A673 (cell line): Measurements from ENCODE around the gene HAUS6. TPM values are rescaled to one million over a fixed set of nuclear protein-coding genes. Genes with fewer than 3 reads are reported as not detected.
"Not testable (repeated sequence)": the region's sequence is repeated elsewhere in the genome, so short reads cannot be mapped to it uniquely, and the experiment has no call there.

ENCODE experiments used
- BruUV-seq: library from RNA; stranded (reverse); fragments of 400-500 nt; replicated peaks from 2 replicates; lab custom pipeline; 2021; lab: Mats Ljungman, UMichigan
- CTCF ChIA-PET: fragments of 300-600 bp; sonication (Branson Sonifier 250); formaldehyde crosslinking; loops from one replicate; lab custom pipeline; 2022; ENCODE audit warnings: antibody characterized with exemption; lab: Charles Lee
- POLR2A ChIA-PET: fragments of 300-600 bp; sonication (Branson Sonifier 250); formaldehyde crosslinking; loops from one replicate; lab custom pipeline; 2022; ENCODE audit warnings: antibody characterized with exemption; ENCODE audit not compliant: low non-redundant PET; lab: Charles Lee
- DNase-seq: peaks from one replicate; pipeline ENCODE4 v3.0.0-alpha.2; 2015; ENCODE audit warnings: low spot score
- H3K27ac ChIP-seq: fragments of 200-600 bp; sonication (generic); 2 replicates; pipeline ENCODE4 v1.5.1; 2016; ENCODE audit warnings: mixed run types, low read depth, mild to moderate bottlenecking, mixed read lengths, antibody characterized with exemption, low read length; ENCODE audit not compliant: poor library complexity, severe bottlenecking
- H3K27me3 ChIP-seq: fragments of 200-600 bp; sonication (generic); replicated peaks from 2 replicates; pipeline ENCODE4 v1.6.1; 2017; ENCODE audit warnings: mixed run types, low read depth, mild to moderate bottlenecking, mixed read lengths, antibody characterized with exemption, low read length; ENCODE audit not compliant: insufficient read depth, poor library complexity
- H3K36me3 ChIP-seq: fragments of 200-600 bp; sonication (generic); 2 replicates; pipeline ENCODE4 v1.6.1; 2016; ENCODE audit warnings: mixed run types, mild to moderate bottlenecking, mixed read lengths, antibody characterized with exemption, low read length; ENCODE audit not compliant: insufficient read depth, poor library complexity, severe bottlenecking
- H3K4me1 ChIP-seq: fragments of 200-600 bp; sonication (generic); 2 replicates; pipeline ENCODE4 v1.6.1; 2017; ENCODE audit warnings: mixed run types, mild to moderate bottlenecking, mixed read lengths, antibody characterized with exemption, low read length; ENCODE audit not compliant: insufficient read depth, poor library complexity, severe bottlenecking
- H3K4me3 ChIP-seq: fragments of 200-600 bp; sonication (generic); 2 replicates; pipeline ENCODE4 v1.5.1; 2016; ENCODE audit warnings: low read depth, mixed run types, mild to moderate bottlenecking, mixed read lengths, low read length; ENCODE audit not compliant: poor library complexity, severe bottlenecking
- H3K9me3 ChIP-seq: fragments of 200-600 bp; sonication (generic); 2 replicates; pipeline ENCODE4 v1.6.1; 2016; ENCODE audit warnings: mixed run types, low read depth, mild to moderate bottlenecking, mixed read lengths, antibody characterized with exemption, low read length; ENCODE audit not compliant: poor library complexity, severe bottlenecking
- EZH2 ChIP-seq: fragments of 200-600 bp; sonication (generic); IDR thresholded peaks from 2 replicates; pipeline ENCODE4 v1.6.1; 2017; ENCODE audit warnings: borderline replicate concordance, low read depth, mild to moderate bottlenecking, mixed read lengths, antibody characterized with exemption, low read length; ENCODE audit not compliant: poor library complexity, severe bottlenecking
- intact Hi-C: fragments of 100-400 bp; cut with micrococcal nuclease; formaldehyde crosslinking; loops from one replicate; pipeline ENCODE4 v1.10.0; 2022; ENCODE audit not compliant: unreplicated experiment
- total RNA-seq: library from RNA; stranded (reverse); gene quantifications from 2 replicates; pipeline ENCODE4 v1.2.3, GENCODE V29; 2021
- TF ChIP-seq, protein P1 (sequence below): fragments of 300-800, 200-600 bp; sonication (generic); conservative IDR thresholded peaks from 2 replicates; pipeline ENCODE4 v1.5.1; 2017; ENCODE audit warnings: low read depth, mild to moderate bottlenecking, antibody characterized with exemption, low read length, moderate library complexity, mixed read lengths

Gene HAUS6
- total RNA-seq, 1 experiment from 2014 or later: 26.1 TPM

GRCh38 chr9:19114680-19115270 lies 12.1 kb upstream of the HAUS6 start:
- DNase-seq: no peak
- Histone ChIP-seq H3K36me3 (no peaks in the 10 kb centered on the region), H3K27me3 (no peaks in the 10 kb centered on the region), H3K9me3 (no peaks in the 10 kb centered on the region), H3K4me1 (no peaks in the 10 kb centered on the region), H3K4me3 (no peak overlapping the region), H3K27ac (no peak overlapping the region)
- POLR2A ChIA-PET: interaction anchor here (0.6 kb wide), 1 partner anchor 66 kb away, joined by 3 read pairs; the partner anchor contains the start of gene RRAGA
- no TSS peak for BruUV-seq
- CTCF ChIA-PET: no interaction called here
- intact Hi-C loops: no loop called here
- no peak for TF ChIP-seq EZH2
- TF ChIP-seq, protein P1, sequence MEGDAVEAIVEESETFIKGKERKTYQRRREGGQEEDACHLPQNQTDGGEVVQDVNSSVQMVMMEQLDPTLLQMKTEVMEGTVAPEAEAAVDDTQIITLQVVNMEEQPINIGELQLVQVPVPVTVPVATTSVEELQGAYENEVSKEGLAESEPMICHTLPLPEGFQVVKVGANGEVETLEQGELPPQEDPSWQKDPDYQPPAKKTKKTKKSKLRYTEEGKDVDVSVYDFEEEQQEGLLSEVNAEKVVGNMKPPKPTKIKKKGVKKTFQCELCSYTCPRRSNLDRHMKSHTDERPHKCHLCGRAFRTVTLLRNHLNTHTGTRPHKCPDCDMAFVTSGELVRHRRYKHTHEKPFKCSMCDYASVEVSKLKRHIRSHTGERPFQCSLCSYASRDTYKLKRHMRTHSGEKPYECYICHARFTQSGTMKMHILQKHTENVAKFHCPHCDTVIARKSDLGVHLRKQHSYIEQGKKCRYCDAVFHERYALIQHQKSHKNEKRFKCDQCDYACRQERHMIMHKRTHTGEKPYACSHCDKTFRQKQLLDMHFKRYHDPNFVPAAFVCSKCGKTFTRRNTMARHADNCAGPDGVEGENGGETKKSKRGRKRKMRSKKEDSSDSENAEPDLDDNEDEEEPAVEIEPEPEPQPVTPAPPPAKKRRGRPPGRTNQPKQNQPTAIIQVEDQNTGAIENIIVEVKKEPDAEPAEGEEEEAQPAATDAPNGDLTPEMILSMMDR: no peak

- BruUV-seq: no TSS peak
- ChIA-PET CTCF (no interaction called here), POLR2A (no interaction called here)
- no peaks in the 10 kb centered on the region for H3K27me3 ChIP-seq
- H3K4me1 ChIP-seq: no peaks in the 10 kb centered on the region
- H3K4me3 ChIP-seq: no peak overlapping the region
- TF ChIP-seq, protein P1: no peak
- TF ChIP-seq EZH2: no peak
- intact Hi-C loops: no loop called here
- DNase-seq: no peak
- H3K9me3 ChIP-seq: no peaks in the 10 kb centered on the region
- H3K36me3 ChIP-seq: no peaks in the 10 kb centered on the region
- H3K27ac ChIP-seq: no peak overlapping the region
These were observed 11.4 kb upstream of the HAUS6 start for GRCh38 chr9:19113964-19114679.

GRCh38 chr9:19113064-19113611 lies 10.4 kb upstream of the HAUS6 start:
- POLR2A ChIA-PET: interaction anchor here (0.5 kb wide), 1 partner anchor 57 kb away, joined by 3 read pairs; no protein-coding TSS in a partner anchor
- CTCF ChIA-PET, DNase-seq, H3K27ac ChIP-seq, H3K9me3 ChIP-seq, H3K27me3 ChIP-seq, H3K4me1 ChIP-seq, BruUV-seq, H3K36me3 ChIP-seq, intact Hi-C loops, H3K4me3 ChIP-seq: not testable (repeated sequence)
